GM13976 (cell line): ENCODE results near the gene GSPT1.

Source experiments
- DNase-seq: peaks from one replicate; pipeline ENCODE4 v3.0.0; 2012; ENCODE audit warnings: low spot score
- CTCF ChIP-seq: IDR thresholded peaks from 2 replicates; pipeline ENCODE4 v1.5.1; 2012; ENCODE audit warnings: borderline replicate concordance, mild to moderate bottlenecking; ENCODE audit not compliant: insufficient read depth; ENCODE audit errors: extremely low read depth, missing control alignments, control extremely low read depth
- in situ Hi-C: fragments of 300-500 bp; cut with MboI; formaldehyde crosslinking; loops from one replicate; pipeline ENCODE4 v1.12.0; 2022; ENCODE audit warnings: low sequenced_read_pairs, mixed read lengths, inconsistent platforms; ENCODE audit not compliant: unreplicated experiment

GSPT1 gene

GRCh38 chr16:11871193-11871592, 44.6 kb downstream of the GSPT1 start:
- in situ Hi-C loops, result no loop called here
- DNase-seq, result no peak

GRCh38 chr16:11870399-11870798, 45.4 kb downstream of the GSPT1 start:
- no peak for DNase-seq
- no peak for TF ChIP-seq CTCF
- in situ Hi-C loops, result no loop called here

More at GRCh38 chr16:11871193-11871592, 44.6 kb downstream of the GSPT1 start:
- no peak for TF ChIP-seq CTCF

- DNase-seq, result no peak
- in situ Hi-C loops, result no loop called here
- no peak for TF ChIP-seq CTCF
Measured at GRCh38 chr16:11869353-11870228, 46.2 kb downstream of the GSPT1 start.

- no peak for DNase-seq
- TF ChIP-seq CTCF, result no peak
- in situ Hi-C loops, result no loop called here
Measured at GRCh38 chr16:11868412-11868980, 47.3 kb downstream of the GSPT1 start.

- TF ChIP-seq CTCF, result no peak
- DNase-seq, result no peak
- in situ Hi-C loops, result no loop called here
Measured at GRCh38 chr16:11862489-11862888, 53.3 kb downstream of the GSPT1 start.

GRCh38 chr16:11857161-11857560, 58.6 kb downstream of the GSPT1 start:
- in situ Hi-C loops, result no loop called here
- no peak for TF ChIP-seq CTCF
- DNase-seq, result no peak
